Stimulated activated CD8-positive, alpha-beta memory T cell treated with anti-CD3 and anti-CD28 coated beads, Interleukin-4, amount 100 ng/mL, for 4 hours (primary cell): ENCODE measurements around the gene MTA3.
"Not testable (repeated sequence)": the region's sequence is repeated elsewhere in the genome, so short reads cannot be mapped to it uniquely, and the experiment has no call there.

ENCODE experiments used
- DNase-seq, 2 donors: peaks; one replicate each; pipeline ENCODE4 v3.0.0-alpha.2; 2020; ENCODE audit warnings: low read depth in 2 of 2, low spot score in 1 of 2

Gene MTA3

GRCh38 chr2:42568401-42569115, at the start of gene MTA3:
Gene MTA3, plus strand, starts transcription at chr2:42568632. Its CDS starts 114 bp downstream, at chr2:42568746.
- DNase-seq: peak; percentile 15 to 28

GRCh38 chr2:42519624-42520023, 48.8 kb upstream of the MTA3 start:
- DNase-seq: no peak

GRCh38 chr2:42522035-42522434, 46.4 kb upstream of the MTA3 start:
- DNase-seq: no peak

GRCh38 chr2:42523341-42523740, 45.1 kb upstream of the MTA3 start:
- DNase-seq: no peak

- no peak for DNase-seq
Observed at GRCh38 chr2:42532397-42532796, 36.0 kb upstream of the MTA3 start.

- no peak for DNase-seq
Observed at GRCh38 chr2:42537493-42537892, 30.9 kb upstream of the MTA3 start.

GRCh38 chr2:42542871-42543270, 25.6 kb upstream of the MTA3 start:
- no peak for DNase-seq

- no peak for DNase-seq
Observed at GRCh38 chr2:42545023-42545721, 23.3 kb upstream of the MTA3 start.

GRCh38 chr2:42545841-42546390, 22.5 kb upstream of the MTA3 start:
- no peak for DNase-seq

- DNase-seq: no peak
Observed at GRCh38 chr2:42547014-42547413, 21.4 kb upstream of the MTA3 start.

- DNase-seq: no peak
Observed at GRCh38 chr2:42547446-42548295, 20.8 kb upstream of the MTA3 start.

GRCh38 chr2:42550870-42551269, 17.6 kb upstream of the MTA3 start:
- DNase-seq: no peak

- no peak for DNase-seq
Observed at GRCh38 chr2:42554392-42554791, 14.0 kb upstream of the MTA3 start.

- DNase-seq: no peak
Observed at GRCh38 chr2:42556315-42556890, 12.0 kb upstream of the MTA3 start.

- no peak for DNase-seq
Observed at GRCh38 chr2:42557306-42557705, 11.1 kb upstream of the MTA3 start.

GRCh38 chr2:42558827-42559226, 9.6 kb upstream of the MTA3 start:
- no peak for DNase-seq

- DNase-seq: not testable (repeated sequence)
Observed at GRCh38 chr2:42560133-42560532, 8.3 kb upstream of the MTA3 start.

GRCh38 chr2:42560899-42561298, 7.5 kb upstream of the MTA3 start:
- no peak for DNase-seq

- DNase-seq: no peak
Observed at GRCh38 chr2:42562474-42563144, 5.8 kb upstream of the MTA3 start.

- no peak for DNase-seq
Observed at GRCh38 chr2:42566025-42566424, 2.4 kb upstream of the MTA3 start.
